Measurements from ENCODE around the gene CPT1B.
"Not testable (repeated sequence)": the region's sequence is repeated elsewhere in the genome, so short reads cannot be mapped to it uniquely, and the experiment has no call there.

CPT1B gene

DNA sequence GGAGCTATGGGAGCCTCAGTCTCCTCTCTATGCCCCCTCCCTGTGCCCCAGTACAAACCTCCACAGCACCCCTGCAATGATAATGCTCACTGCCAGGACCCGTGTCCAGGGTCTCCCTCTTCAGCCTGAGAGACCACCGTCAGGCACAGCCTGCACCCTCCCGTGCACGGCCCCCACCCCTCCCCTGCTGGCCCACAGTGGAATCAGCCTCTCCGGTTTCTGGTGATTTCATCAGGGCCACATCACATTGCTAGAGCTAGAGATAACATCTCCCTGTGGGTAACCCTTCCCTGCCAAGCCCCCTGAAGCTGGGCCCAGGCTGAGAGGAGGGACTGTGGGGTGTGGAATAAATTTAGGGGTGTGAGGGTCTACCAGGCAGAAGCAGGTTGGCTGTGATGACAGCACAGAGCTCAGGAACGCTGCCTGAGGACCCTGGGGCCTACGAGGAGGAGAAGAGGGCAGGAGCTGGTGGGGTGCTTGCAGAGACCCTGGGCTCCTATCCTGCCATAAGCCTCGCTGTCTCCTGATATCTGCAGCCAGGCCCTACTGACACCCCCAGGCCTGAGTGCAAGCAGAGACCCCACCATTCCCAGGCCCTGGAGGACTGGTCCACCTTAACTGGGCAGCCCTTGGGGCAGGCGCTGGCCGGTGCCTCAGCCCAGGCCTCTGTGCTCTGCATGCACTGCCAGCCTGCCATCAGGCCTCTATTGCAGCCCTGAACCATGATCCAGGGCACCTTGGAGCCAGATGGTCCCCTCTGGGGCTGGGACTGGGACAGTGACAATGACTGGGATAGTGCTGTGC is 32.5 kb downstream of the CPT1B start, which contains the start of gene KLHDC7B:
Gene KLHDC7B (plus strand): TSS at position 378 of the 804 bp plus-strand sequence. CDS start 345 bp downstream, at position 723.
- DNase-seq (ENCODE audit: low read depth in 2 of 2) = no peak

DNA sequence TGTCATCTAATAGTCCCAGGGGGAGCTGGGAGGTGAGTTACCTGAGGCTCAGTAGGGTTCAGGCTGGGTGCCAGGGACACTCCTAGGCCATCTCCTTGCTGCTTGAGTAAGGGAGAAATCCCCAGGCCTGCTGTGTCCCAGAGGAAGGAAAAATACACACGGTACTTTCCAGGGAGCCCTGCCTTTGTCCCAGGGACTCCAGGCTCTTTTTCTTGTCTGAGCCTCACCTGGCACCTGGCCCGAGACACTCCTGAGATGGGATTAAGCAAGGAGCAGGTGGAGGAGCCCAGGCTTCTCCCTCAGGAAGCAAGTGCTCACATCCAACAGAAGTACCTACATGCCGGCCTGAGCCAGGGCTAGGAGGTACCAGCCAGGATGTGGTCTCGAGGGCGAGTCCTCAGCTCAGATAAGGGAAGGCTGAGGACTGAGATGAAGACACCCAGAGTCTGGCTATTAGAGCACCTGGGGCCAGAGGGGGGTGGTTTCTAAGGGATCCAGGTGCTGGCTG is 33.4 kb downstream of the CPT1B start:
- DNase-seq (ENCODE audit: low read depth in 2 of 2) = no peak

DNA sequence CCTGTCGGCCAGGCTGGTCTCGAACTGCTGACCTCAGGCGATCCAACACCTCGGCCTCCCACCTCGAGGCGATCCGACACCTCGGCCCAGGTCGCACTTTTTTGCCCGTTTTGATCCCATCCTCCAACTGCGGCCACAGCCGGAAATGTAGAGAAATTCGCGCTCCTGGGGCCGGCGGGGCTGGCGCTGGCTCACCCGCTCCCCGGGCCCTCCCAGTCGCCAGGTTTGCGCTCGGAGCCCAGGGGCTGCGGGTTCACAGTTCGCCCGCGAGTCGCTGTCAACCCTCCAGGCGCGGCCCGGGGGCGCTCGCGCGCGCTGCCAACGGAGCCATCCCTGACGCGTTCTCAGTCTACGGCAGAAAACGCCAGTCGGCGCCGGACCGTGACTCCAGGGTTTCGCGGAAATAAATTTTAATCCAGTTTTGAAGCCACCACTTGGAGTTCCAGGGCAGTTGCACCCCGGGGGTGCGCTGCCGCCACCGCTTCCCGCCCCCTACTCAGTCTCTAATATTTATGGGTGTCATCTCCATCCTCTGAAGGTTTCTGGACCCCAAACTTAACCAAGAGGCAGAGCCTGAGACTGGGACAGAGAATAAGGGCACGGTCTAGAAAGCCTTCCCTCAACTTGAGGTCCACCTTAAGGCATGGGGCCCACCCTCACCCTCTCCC is 34.0 kb downstream of the CPT1B start:
- no peak for DNase-seq (ENCODE audit: low read depth in 2 of 2)

DNA sequence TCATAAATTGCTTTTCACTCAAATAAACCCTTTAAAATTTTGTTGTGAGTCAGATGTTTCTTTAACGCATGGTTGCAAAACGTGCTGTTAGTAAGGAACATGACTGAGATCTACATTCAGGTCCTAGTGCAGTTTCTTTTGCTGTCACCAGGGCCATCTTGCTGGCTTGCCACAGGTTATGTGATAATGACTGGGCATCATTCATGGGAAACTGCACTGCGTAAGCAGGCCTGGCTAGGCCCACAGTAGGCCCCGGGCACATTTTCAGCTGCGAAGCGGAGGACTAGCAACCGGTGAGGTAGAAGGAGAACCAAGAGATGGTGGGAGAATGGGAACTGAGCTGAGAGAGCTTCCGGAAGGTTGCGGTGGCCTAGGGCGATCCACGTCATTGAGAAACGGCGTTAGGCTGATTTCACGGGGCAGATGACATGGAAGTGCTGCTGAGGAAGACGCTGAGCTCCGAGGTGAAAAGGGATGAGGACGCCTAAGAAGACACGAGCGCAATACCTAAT is 35.8 kb downstream of the CPT1B start:
- DNase-seq (ENCODE audit: low read depth in 2 of 2) = no peak

DNA sequence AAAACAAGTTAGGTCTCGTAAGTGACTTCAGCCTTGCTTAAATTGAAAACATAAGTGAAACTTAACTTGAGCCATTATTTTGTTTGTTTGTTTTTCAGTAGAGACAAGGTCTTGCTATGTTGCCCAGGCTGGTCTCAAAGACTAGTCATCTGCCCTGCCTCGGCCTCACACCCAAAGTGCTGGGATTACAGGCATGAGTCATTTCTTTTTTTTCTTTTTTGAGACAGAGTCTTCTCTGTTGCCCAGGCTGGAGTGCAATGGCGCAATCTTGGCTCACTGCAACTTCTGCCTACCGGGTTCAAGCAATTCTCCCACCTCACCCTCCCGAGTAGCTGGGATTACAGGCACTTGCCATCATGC is 36.6 kb downstream of the CPT1B start:
- DNase-seq (ENCODE audit: low read depth in 2 of 2) = peak; percentile 55 to 58

DNA sequence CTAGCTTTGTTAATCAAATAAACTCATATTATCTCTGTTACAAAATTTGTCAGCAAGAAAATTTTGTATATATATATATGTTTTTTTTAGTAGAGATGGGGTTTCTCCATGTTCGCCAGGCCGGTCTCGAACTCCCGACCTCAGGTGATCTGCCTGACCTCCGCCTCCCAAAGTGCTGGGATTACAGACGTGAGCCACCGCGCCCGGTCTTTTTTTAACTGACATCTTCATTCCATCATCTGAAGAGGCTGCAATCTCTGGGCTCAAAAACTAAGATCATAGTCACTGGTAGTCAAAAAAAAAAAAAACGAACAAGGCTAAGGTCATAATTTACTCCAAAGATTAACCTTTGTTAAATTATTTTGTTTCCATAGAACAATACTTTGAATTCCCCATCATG is 37.8 kb downstream of the CPT1B start:
- no peak for DNase-seq (ENCODE audit: low read depth in 2 of 2)

DNA sequence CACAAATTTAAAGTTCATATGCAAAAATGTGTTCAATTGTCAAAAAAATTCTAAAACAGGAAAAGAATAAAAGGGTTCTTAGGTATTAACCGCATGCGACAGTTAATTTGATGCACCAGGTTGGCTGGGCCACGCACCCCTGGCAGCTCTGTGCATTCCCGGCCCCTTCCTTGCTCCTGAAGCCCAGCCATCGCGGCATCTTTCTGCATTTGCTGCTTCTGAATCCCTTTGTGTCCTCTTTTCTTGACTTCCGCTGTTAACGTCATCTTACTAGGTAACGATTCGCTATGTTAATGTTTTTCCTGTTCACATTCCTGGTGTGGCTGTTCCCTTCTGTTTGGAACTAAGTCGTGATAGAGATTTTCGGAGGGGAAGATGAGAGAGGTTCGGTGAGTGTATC is 40.5 kb downstream of the CPT1B start:
- no peak for DNase-seq (ENCODE audit: low read depth in 2 of 2)

DNA sequence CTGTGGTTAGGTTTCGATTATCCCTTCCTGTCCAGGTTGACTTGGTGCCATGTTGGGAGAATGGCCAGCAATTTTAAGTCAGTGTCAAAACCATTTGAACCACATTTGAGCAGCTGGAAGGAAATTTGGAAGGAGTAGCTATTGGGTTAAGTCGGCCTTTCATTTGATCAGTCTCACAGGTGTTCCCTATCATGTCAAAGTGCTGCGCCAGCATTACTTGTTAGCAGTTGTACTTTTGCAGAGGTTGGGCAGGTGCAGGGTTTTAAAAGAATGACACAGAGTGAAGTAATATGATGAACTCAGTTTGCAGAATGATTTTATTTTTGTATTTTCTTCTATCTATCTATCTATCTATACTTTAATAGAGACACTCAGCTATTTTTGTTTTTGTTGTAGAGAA is 42.0 kb downstream of the CPT1B start:
- DNase-seq (ENCODE audit: low read depth in 2 of 2) = no peak

DNA sequence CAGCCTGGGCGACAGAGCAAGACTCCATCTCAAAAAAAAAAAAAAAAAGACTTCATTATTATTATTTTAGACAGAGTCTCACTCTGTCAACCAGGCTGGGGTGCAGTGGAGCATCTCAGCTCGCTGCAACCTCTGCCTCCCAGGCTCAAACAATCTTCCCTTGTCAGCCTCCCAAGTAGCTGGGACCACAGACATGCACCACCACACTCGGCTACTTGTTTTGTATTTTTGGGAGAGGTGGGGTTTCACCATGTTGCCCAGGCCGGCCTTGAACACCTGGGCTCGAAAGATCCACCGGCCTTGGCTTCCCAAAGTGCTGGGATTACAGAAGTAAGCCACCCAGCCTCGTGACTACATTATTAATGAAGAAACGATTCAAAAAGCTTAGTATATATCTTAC is 43.1 kb downstream of the CPT1B start:
- DNase-seq (ENCODE audit: low read depth in 2 of 2) = no peak

DNA sequence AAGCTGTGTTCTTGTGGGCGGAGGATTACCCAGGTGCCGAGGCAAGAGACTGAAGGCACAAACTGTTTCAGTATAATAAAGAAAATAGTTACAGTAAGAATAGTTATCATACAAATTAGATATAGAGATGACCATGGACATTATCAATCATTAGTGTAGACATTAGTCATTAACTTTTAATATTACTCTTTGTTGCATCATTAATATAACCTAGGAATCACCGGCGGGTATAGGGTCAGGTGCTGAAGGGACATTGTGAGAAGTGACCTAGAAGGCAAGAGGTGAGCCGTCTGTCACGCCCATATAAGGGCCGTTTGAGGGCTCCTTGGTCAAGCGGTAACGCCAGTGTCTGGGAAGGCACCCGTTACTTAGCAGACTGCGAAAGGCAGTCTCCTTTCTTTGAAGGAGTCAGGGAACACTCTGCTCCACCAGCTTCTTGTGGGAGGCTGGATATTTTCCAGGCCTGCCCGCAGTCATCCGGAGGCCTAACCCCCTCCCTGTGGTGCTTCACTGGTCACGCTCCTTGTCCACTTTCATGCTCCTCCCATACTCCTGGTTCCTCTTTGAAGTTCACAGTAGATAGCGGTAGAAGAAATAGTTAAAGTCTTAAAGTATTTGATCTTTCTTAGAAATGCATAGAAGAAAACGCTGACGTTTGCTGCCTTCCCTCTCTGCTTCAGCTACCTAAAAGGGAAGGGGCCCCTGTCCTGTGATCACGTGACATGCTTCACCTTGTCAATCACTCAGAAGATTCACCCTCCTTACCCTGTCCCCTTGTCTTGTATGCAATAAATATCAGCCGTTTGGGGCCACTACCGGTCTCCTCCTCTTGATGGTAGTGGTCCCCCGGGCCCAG is 44.1 kb downstream of the CPT1B start:
- DNase-seq (ENCODE audit: low read depth in 2 of 2) = not testable (repeated sequence)

DNA sequence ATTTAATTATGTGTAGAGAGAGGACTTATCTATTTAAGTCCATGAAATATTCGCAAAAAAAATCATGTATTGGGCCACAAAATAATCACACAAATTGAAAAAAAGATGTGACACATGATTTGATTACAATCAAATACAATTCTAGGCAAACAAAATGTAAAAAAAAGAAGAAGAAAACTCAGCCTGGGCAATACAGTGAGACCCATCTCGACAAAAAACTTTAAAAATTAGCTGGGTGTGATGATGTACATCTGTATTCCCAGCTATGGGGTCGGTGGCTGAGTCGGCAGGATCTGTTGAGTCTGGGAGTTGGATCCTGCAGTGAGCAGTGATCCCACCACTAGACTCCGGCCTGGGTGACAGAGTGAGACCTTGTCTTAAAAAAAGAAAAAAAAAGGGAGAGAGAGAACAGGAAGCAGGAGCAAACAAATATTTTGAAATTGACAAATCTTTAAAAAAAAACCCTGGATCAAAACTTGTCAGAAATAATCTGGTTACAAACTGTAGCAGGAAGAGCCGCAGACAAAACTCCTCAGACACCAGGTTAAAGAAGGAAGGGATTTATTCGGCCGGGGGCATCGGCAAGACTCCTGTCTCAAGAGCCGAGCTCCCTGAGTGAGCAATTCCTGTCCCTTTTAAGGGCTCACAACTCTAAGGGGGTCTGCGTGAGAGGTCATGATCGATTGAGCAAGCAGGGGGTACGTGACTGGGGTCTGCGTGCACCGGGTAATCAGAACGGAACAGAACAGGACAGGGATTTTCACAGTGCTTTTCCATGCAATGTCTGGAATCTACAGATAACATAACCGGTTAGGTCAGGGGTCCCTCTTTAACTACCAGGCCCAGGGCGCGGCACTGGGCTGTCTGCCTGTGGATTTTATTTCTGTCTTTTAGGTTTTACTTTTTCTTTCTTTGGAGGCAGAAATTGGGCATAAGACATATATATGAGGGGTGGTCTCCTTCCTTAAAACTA is 45.1 kb downstream of the CPT1B start:
- DNase-seq (ENCODE audit: low read depth in 2 of 2) = no peak

DNA sequence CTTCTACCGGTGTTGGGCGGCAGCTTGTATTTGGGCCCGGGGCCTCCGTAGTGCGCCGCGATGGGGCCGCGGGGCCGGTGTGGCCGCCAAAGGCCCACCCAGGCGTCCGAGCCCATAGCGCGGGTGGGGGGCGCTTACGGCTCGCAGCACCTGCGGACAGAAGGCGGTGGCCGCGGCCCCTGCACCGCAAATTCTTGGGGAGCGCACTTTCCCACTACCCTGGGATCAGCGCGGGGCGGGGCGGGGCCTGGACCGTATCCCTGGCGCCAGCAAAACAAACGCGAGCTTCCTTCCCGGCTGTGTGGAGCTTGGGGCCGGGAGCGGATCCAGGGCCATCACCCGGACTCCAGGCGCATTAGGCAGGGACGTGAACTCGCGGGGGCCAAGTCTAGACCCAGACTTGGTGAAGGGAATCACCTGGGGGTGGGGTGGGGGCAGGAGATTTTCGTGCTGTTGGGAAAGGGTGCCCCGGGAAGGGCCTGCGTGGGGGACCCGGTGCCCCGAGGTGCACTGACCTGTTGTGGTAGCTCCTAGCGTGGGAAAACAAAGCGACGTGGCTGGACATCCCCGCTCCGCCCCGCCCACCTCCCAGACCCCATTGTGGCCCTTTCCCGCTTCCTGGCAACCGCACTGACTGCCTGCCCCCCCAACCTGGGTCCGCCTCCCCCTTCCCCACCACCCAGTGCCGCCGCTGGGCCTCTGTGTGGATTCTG is 46.1 kb downstream of the CPT1B start:
- no peak for DNase-seq (ENCODE audit: low read depth in 2 of 2)

DNA sequence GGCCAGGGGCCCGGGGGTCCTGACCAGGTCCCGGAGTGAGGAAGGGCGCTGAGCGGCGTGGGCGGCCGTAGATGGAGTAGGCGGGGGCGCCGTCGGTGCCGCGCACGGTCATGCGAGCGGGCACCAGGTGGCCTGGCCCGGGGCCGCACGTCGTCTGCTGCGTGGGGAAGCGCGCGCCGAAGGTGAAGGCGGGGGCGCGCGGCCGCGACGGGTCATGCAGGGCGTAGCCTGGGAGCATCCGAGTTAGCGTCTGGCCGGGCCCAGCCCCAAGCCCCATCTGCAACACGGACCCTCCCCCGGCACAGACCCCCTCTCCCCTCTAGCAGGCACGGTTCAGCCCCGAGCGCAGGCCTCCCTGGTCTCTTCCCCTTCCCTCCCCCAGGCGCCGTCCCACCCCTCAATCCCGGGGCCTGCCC is 46.7 kb downstream of the CPT1B start:
- DNase-seq (ENCODE audit: low read depth in 2 of 2) = no peak

DNA sequence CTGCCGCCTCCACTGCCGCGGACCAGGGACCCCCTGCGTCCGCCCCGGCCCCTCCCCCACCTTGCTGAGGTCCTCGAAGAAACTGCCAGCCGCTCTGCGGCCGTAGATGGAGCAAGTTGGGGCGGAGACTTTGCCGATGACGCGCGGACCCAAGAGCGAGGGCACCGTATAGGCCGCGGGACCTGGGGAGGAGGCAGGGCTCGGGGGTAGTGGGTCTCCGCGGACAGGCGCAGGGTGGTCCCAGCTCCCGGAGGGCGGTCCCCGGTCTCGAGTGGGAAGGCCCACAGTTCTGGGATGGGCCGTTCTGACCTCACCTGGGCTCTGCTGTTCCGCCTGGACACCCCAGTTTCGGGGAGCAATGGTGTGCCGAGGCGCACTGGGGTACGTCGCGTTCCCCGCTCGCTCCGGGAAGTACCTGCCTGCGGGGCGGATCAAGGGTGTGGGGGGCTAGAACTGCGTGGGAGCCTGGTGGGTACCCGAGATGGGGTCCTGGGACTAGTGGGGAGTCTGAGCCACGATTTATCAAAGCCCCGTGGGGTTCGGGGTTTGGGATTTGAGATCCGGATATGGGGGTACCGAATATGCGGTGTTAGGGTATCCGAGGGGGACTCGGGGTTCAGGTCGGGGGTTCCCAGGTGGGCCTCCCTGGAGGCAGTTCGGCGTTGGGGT is 47.2 kb downstream of the CPT1B start:
- DNase-seq (ENCODE audit: low read depth in 2 of 2) = no peak

DNA sequence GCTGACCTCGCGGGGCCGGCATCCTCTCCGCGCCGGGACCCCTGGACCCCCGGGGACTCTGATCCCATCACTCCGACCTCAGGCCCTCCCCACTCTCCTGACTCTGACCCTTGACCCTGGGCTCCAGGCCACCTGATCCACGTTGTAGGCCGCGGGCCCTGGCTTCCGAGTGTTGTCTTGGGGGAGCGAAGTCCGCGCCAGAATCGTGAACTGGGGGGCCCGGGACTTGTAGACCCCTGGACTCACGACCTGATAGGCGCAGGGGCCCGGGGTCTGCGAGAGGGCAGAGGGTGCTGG is 47.7 kb downstream of the CPT1B start:
- DNase-seq (ENCODE audit: low read depth in 2 of 2) = no peak

DNA sequence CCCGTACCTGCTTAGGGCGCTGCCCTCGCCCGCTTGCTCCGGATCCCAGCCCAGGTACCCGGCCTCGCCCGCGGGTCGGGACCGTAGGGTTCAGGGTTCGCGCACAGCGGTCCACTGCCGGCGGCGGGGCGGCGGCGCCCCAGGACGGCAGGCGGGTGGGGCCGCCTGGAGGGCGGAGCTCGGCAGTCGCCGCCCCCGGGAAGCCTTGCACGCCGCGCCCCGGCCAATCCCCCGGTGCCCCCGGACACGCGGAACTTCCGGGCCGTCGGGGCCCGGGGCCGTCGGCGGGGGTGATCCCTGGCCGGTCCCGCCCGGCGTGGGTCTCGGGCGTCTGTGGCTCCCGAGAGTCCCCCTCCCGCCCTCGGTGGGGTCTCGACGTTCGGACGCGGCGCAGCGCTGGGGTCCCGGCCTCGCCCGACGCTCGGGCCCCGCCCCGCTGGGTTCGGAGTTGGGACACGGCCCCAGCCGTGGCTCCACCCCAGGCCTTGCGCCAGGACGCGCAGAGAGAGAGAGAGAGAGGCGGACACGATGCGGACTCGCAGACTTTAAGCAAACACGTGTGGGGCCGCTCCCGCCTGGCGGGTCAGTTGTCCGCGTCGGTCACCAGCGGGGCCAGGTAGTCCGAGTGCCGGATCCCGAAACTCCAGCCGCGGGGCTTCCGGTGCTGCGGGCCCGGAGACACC is 48.2 kb downstream of the CPT1B start, which contains the start of gene TYMP:
Gene TYMP (minus strand): TSS at position 116 of the 683 bp plus-strand sequence. CDS start 303 bp downstream, outside the sequence.
- DNase-seq (ENCODE audit: low read depth in 2 of 2) = no peak

DNA sequence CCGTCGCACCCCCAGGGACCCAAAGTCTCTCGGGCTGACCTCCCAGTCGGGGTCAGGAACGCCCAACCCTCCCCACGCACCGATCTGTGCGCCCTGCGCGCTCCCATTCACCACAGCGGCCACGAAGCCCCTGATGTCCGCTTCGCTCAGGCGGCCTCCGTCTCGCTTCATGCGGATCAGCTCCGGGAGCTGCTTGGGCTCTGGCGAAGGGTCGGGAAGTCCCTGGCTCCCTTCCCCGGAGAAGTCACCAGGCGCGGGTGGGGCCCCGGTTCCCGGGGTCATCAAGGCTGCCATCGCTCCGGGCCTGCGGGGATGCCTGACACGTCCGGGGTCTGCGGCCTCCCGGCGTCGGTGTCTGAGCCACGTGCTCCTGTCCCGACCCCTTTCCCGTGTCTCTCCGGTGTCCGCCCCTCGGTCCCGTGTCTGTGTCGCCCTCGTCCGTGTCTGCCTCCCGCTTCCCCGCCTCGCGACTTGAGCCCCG is 48.8 kb downstream of the CPT1B start:
- DNase-seq (ENCODE audit: low read depth in 2 of 2) = no peak

DNA sequence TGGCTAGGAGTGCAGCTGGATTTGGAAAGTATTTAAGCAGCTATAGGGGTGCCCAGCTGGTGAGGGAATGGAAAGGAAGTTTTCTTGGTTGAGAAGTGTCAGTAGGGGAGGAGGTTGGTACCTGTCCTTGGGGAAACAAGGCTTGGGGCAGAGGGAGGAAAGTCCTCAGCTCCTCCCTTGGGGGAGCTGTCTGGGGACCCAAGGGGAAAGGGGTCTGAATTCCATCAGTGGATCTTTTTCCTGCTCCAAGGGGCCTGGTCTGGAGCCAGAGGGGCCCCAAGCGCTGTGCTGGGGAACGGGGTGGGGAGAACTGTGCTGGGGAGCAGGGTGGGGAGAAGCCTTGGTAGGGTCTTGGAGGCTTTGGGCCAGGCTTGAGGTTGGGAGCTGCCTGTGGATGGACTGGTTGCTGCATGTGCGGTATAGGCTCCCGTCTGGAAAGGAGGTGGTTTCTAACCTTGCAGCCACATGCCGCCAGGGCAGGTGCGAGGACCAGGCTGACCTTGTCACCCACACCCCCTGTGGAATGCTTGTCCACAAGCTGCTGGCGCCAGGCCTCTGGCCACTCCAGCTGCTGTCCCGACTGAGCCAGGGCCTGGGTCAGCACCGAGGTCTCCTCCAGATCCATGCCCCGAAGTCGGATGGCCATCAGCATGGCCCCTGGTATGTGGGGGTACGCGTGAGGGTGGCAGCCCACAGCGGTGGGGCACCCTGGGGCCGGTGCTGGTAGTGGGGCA is 49.4 kb downstream of the CPT1B start:
- no peak for DNase-seq (ENCODE audit: low read depth in 2 of 2)

Measured in fibroblast of skin of left quadriceps (primary cell).